HepG2 (cell line): Measurements from ENCODE around the gene COL27A1. TPM values are rescaled to one million over a fixed set of nuclear protein-coding genes. Genes with fewer than 3 reads are reported as not detected.
A peak's percentile ranks its signal among the peaks of the same experiment; 100 is the strongest.

ENCODE experiments used
- ATF7 ChIP-seq, 2 experiments: fragments of 450-650 bp in 1 of 2; sonication (generic) in 1 of 2; formaldehyde crosslinking in 1 of 2; IDR thresholded peaks; 2 replicates each; pipeline versions ENCODE4 v1.4.0 to v1.6.1; 2016 to 2020; ENCODE audit warnings: antibody characterized with exemption in 1 of 2, mild to moderate bottlenecking in 1 of 2, missing genetic modification reagents in 1 of 2
- CHD4 ChIP-seq: fragments of 200-600 bp; sonication (generic); IDR thresholded peaks from 2 replicates; pipeline ENCODE4 v1.7.0; 2017; ENCODE audit warnings: mild to moderate bottlenecking, low read length, borderline replicate concordance
- HDAC1 ChIP-seq: sonication (generic); formaldehyde crosslinking; IDR thresholded peaks from 2 replicates; pipeline ENCODE4 v1.5.1; 2020; ENCODE audit warnings: mild to moderate bottlenecking, missing genetic modification reagents
- JUNB ChIP-seq: sonication (generic); formaldehyde crosslinking; IDR thresholded peaks from 2 replicates; pipeline ENCODE4 v1.8.0; 2022; ENCODE audit warnings: missing genetic modification reagents, mild to moderate bottlenecking, borderline replicate concordance
- MZF1 ChIP-seq: sonication (generic); formaldehyde crosslinking; IDR thresholded peaks from 2 replicates; pipeline ENCODE4 v1.8.1; 2023; ENCODE audit warnings: mild to moderate bottlenecking, missing genetic modification reagents, borderline replicate concordance
- NFATC3 ChIP-seq: sonication (generic); formaldehyde crosslinking; IDR thresholded peaks from 2 replicates; pipeline ENCODE4 v1.5.1; 2020; ENCODE audit warnings: mild to moderate bottlenecking, missing genetic modification reagents
- PHF5A ChIP-seq: IDR thresholded peaks from one replicate; pipeline ENCODE4 v1.6.1; 2018; ENCODE audit warnings: low read depth, missing genetic modification reagents; ENCODE audit not compliant: unreplicated experiment
- ZBTB46 ChIP-seq: sonication (generic); formaldehyde crosslinking; IDR thresholded peaks from 2 replicates; pipeline ENCODE4 v1.4.0; 2020; ENCODE audit warnings: mild to moderate bottlenecking, missing genetic modification reagents, borderline replicate concordance
- ZNF10 ChIP-seq: sonication (generic); formaldehyde crosslinking; IDR thresholded peaks from 2 replicates; pipeline ENCODE4 v1.4.0; 2020; ENCODE audit warnings: mild to moderate bottlenecking, low read depth, missing genetic modification reagents, borderline replicate concordance
- ZNF260 ChIP-seq: sonication (generic); formaldehyde crosslinking; IDR thresholded peaks from 2 replicates; pipeline ENCODE4 v1.4.0; 2020; ENCODE audit warnings: missing genetic modification reagents, low read depth, mild to moderate bottlenecking, borderline replicate concordance
- ZNF589 ChIP-seq: sonication (generic); formaldehyde crosslinking; conservative IDR thresholded peaks from 2 replicates; pipeline ENCODE4 v1.8.0; 2022; ENCODE audit warnings: mild to moderate bottlenecking, moderate library complexity, missing genetic modification reagents
- polyA plus RNA-seq, 8 experiments: library from polyadenylated mRNA; depleted of rRNA in 3 of 8; stranded (reverse) in 7 of 8; unstranded in 1 of 8; fragments of >200 nt; fragmentation: Illumina TruSeq in 4 of 8; extraction: Trizol in 4 of 8; gene quantifications; 2 replicates each; pipeline versions ENCODE4 v1.2.1 to v1.2.3, GENCODE V29; 2011 to 2016; ENCODE audit warnings: low read depth in 4 of 8, missing spikeins in 1 of 8, mixed read lengths in 1 of 8; ENCODE audit not compliant: insufficient read depth in 1 of 8
- total RNA-seq, 5 experiments: library from RNA; depleted of rRNA; stranded (reverse); fragments of >200 nt; fragmentation: Illumina TruSeq; extraction: Trizol; gene quantifications; 2 replicates each; pipeline ENCODE4 v1.2.3, GENCODE V29; 2016; ENCODE audit warnings: low read depth in 1 of 5
- TF ChIP-seq, protein P1 (sequence below), 2 experiments: fragments of 450-650 bp in 1 of 2; sonication (generic) in 1 of 2; formaldehyde crosslinking in 1 of 2; IDR thresholded peaks; 2 replicates each; pipeline versions ENCODE4 v1.6.1 to v1.8.0; 2016 to 2022; ENCODE audit warnings: antibody characterized with exemption in 1 of 2, mild to moderate bottlenecking in 1 of 2, missing genetic modification reagents in 1 of 2
- TF ChIP-seq, protein P2 (sequence below): conservative IDR thresholded peaks from 2 replicates; pipeline ENCODE4 v1.6.1; 2018; ENCODE audit warnings: missing genetic modification reagents

The COL27A1 gene
- total and polyA plus RNA-seq, 2 of the 13 experiments (the other 11 are each of a cell fraction or from before 2014, with no cell fraction given), result 71.3 to 89.1 TPM

- TF ChIP-seq ZBTB46 (CRISPR knock-in tag) (no peak), ATF7 (IDR thresholded peaks at IDR 0.05) (no peak), ATF7 (CRISPR knock-in tag; IDR thresholded peaks at IDR 0.05) (peak; percentile 15; the same call in 1 of the 2 replicates), HDAC1 (CRISPR knock-in tag) (peak; percentile 76), ZNF589 (CRISPR knock-in tag) (0 out of 2 replicates have a peak, but pooled peaks have one; percentile 62), ZNF260 (no peak), MZF1 (0 out of 2 replicates have a peak, but pooled peaks have one; percentile 24), PHF5A (CRISPR knock-in tag) (no peak), NFATC3 (0 out of 2 replicates have a peak, but pooled peaks have one; percentile 16), ZNF10 (CRISPR knock-in tag) (no peak), JUNB (CRISPR knock-in tag) (peak; percentile 74; the same call in 1 of the 2 replicates), CHD4 (peak; percentile 67)
- TF ChIP-seq, protein P1, sequence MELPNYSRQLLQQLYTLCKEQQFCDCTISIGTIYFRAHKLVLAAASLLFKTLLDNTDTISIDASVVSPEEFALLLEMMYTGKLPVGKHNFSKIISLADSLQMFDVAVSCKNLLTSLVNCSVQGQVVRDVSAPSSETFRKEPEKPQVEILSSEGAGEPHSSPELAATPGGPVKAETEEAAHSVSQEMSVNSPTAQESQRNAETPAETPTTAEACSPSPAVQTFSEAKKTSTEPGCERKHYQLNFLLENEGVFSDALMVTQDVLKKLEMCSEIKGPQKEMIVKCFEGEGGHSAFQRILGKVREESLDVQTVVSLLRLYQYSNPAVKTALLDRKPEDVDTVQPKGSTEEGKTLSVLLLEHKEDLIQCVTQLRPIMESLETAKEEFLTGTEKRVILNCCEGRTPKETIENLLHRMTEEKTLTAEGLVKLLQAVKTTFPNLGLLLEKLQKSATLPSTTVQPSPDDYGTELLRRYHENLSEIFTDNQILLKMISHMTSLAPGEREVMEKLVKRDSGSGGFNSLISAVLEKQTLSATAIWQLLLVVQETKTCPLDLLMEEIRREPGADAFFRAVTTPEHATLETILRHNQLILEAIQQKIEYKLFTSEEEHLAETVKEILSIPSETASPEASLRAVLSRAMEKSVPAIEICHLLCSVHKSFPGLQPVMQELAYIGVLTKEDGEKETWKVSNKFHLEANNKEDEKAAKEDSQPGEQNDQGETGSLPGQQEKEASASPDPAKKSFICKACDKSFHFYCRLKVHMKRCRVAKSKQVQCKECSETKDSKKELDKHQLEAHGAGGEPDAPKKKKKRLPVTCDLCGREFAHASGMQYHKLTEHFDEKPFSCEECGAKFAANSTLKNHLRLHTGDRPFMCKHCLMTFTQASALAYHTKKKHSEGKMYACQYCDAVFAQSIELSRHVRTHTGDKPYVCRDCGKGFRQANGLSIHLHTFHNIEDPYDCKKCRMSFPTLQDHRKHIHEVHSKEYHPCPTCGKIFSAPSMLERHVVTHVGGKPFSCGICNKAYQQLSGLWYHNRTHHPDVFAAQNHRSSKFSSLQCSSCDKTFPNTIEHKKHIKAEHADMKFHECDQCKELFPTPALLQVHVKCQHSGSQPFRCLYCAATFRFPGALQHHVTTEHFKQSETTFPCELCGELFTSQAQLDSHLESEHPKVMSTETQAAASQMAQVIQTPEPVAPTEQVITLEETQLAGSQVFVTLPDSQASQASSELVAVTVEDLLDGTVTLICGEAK (IDR thresholded peaks at IDR 0.05), result no peak
- TF ChIP-seq, protein P1 (CRISPR knock-in tag; IDR thresholded peaks at IDR 0.05), result no peak
- TF ChIP-seq, protein P2, sequence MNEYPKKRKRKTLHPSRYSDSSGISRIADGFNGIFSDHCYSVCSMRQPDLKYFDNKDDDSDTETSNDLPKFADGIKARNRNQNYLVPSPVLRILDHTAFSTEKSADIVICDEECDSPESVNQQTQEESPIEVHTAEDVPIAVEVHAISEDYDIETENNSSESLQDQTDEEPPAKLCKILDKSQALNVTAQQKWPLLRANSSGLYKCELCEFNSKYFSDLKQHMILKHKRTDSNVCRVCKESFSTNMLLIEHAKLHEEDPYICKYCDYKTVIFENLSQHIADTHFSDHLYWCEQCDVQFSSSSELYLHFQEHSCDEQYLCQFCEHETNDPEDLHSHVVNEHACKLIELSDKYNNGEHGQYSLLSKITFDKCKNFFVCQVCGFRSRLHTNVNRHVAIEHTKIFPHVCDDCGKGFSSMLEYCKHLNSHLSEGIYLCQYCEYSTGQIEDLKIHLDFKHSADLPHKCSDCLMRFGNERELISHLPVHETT (CRISPR knock-in tag), result peak; percentile 63
Observed at GRCh38 chr9:114117996-114118830, 37.1 kb upstream of the COL27A1 start (continued).
